Measurements from ENCODE around the gene TGM1.
A peak's percentile ranks its signal among the peaks of the same experiment; 100 is the strongest.

Gene TGM1

GRCh38 chr14:24273422-24273998 is 10.5 kb upstream of the TGM1 start:
- no peak overlapping the region for H3K4me3 ChIP-seq (ENCODE audit: low read depth, low read length)
- ChIA-PET POLR2A (no interaction called here), CTCF (interaction anchor here (1.5 to 6.1 kb wide), 5 partner anchors 10 to 60 kb away, joined by 4 to 57 read pairs (median 13); partner anchors contain the start of genes CIDEB and TGM1)
- DNase-seq (ENCODE audit: low read depth, low spot score) = no peak
- TF ChIP-seq, protein P1, sequence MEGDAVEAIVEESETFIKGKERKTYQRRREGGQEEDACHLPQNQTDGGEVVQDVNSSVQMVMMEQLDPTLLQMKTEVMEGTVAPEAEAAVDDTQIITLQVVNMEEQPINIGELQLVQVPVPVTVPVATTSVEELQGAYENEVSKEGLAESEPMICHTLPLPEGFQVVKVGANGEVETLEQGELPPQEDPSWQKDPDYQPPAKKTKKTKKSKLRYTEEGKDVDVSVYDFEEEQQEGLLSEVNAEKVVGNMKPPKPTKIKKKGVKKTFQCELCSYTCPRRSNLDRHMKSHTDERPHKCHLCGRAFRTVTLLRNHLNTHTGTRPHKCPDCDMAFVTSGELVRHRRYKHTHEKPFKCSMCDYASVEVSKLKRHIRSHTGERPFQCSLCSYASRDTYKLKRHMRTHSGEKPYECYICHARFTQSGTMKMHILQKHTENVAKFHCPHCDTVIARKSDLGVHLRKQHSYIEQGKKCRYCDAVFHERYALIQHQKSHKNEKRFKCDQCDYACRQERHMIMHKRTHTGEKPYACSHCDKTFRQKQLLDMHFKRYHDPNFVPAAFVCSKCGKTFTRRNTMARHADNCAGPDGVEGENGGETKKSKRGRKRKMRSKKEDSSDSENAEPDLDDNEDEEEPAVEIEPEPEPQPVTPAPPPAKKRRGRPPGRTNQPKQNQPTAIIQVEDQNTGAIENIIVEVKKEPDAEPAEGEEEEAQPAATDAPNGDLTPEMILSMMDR (IDR thresholded peaks at IDR 0.05; ENCODE audit: insufficient read depth, low read length, missing control alignments) = no peak

DNA sequence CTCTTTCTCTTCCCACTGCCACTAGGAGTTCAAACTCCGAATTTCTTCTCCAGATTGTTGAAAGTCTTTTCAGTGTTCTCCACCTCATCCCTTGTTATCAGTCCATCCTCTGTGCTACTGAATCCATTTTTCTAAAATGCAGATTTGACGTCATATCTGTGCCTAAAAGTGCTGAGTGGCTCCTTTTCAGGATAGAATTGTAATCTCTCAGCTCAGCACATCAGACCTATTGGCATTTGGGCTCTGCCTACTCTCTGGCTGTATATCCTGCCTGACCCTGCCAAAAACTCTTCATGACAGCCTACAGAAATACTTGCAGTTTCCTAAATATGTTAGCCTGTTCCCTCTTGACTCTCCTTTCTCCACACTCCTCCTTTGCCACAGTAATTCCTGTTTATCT is 9.5 kb upstream of the TGM1 start:
- TF ChIP-seq, protein P1 (IDR thresholded peaks at IDR 0.05; ENCODE audit: insufficient read depth, low read length, missing control alignments) = no peak
- H3K4me3 ChIP-seq (ENCODE audit: low read depth, low read length) = no peak overlapping the region
- no peak for DNase-seq (ENCODE audit: low read depth, low spot score)
- POLR2A ChIA-PET = no interaction called here
- CTCF ChIA-PET = interaction anchor here (0.9 to 6.1 kb wide), 12 partner anchors 9 to 164 kb away, joined by 3 to 57 read pairs (median 6); partner anchors contain the start of genes DHRS1, IRF9, NOP9 and TGM1

- no peak for DNase-seq (ENCODE audit: low read depth, low spot score)
- TF ChIP-seq, protein P1 (IDR thresholded peaks at IDR 0.05; ENCODE audit: insufficient read depth, low read length, missing control alignments) = no peak
- peak overlapping the region; percentile 98 for H3K4me3 ChIP-seq (ENCODE audit: low read depth, low read length)
- ChIA-PET POLR2A (interaction anchor here (0.9 to 2.2 kb wide), 8 partner anchors 8 to 83 kb away, joined by 4 to 27 read pairs (median 4); partner anchors contain the start of genes CHMP4A, CIDEB, DHRS1 and IPO4), CTCF (interaction anchor here (0.7 to 6.1 kb wide), 17 partner anchors 9 to 165 kb away, joined by 3 to 57 read pairs (median 6); partner anchors contain the start of genes DHRS1, IRF9, MDP1 and NOP9)
Measured at GRCh38 chr14:24271834-24272263, 8.9 kb upstream of the TGM1 start.

DNA sequence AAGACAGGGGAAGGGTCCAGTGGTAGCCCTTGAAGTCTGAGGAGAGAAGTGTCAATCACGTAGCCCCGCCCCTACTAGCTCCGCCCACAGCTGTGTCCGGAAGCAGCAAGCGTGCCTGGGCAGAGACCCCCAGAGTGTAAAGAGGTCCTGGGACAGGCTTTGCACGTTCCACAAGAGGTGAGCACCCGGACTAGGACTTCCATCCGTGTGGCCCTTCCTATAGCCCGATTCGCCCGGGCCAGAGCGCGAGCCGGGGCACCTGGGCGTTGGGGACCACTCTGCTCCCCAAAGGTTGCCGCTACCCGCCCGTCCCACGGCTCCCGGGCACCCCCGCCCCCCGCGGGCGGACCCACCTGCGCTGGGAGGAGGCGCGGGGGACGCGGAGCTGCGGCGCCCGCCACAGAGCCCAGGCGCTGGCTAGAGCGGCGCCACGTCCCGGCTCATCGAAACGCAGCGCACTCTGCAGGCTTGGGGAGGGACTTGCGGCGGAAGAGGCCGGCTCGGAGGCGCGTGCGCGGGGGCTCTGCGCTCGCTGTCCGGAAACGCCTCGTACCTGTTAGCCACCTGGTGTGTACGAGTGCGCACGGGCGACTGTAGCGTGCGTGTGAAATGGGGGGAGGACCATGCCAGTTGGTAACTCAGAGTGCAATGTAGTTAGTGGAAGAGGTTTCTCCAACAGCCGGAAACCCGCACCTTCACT is 8.3 kb upstream of the TGM1 start, which contains the start of gene RABGGTA:
Gene RABGGTA, minus strand, starts transcription at position 464 of the 700 bp plus-strand sequence. CDS start 482 bp downstream, outside the sequence.
- no peak for DNase-seq (ENCODE audit: low read depth, low spot score)
- ChIA-PET CTCF (interaction anchor here (0.6 to 6.1 kb wide), 22 partner anchors 10 to 166 kb away, joined by 3 to 57 read pairs (median 6); partner anchors contain the start of genes CHMP4A, CIDEB, DHRS1 and IRF9), POLR2A (interaction anchor here (0.9 to 2.2 kb wide), 10 partner anchors 9 to 83 kb away, joined by 3 to 27 read pairs (median 4); partner anchors contain the start of genes CHMP4A, CIDEB, DHRS1 and IPO4)
- TF ChIP-seq, protein P1 (IDR thresholded peaks at IDR 0.05; ENCODE audit: insufficient read depth, low read length, missing control alignments) = peak; percentile 97
- peak within 1 kb of the TSS; percentile 98 for H3K4me3 ChIP-seq (ENCODE audit: low read depth, low read length)

GRCh38 chr14:24270537-24271133 is 7.7 kb upstream of the TGM1 start:
- ChIA-PET CTCF (interaction anchor here (0.6 to 6.1 kb wide), 15 partner anchors 11 to 157 kb away, joined by 3 to 57 read pairs (median 6); partner anchors contain the start of genes CHMP4A, CIDEB, DHRS1 and MDP1), POLR2A (interaction anchor here (0.9 to 2.2 kb wide), 10 partner anchors 9 to 82 kb away, joined by 3 to 27 read pairs (median 4); partner anchors contain the start of genes CHMP4A, CIDEB, DHRS1 and IPO4)
- no peak for DNase-seq (ENCODE audit: low read depth, low spot score)
- peak overlapping the region; percentile 98 for H3K4me3 ChIP-seq (ENCODE audit: low read depth, low read length)
- TF ChIP-seq, protein P1 (IDR thresholded peaks at IDR 0.05; ENCODE audit: insufficient read depth, low read length, missing control alignments) = no peak

All from AG04449 (cell line).